ENCODE measurements around the gene MMP24OS. TPM values are rescaled to one million over a fixed set of nuclear protein-coding genes. Genes with fewer than 3 reads are reported as not detected.

The MMP24OS gene
- total RNA-seq, 1 experiment from 2014 or later: 59.6 TPM

DNA sequence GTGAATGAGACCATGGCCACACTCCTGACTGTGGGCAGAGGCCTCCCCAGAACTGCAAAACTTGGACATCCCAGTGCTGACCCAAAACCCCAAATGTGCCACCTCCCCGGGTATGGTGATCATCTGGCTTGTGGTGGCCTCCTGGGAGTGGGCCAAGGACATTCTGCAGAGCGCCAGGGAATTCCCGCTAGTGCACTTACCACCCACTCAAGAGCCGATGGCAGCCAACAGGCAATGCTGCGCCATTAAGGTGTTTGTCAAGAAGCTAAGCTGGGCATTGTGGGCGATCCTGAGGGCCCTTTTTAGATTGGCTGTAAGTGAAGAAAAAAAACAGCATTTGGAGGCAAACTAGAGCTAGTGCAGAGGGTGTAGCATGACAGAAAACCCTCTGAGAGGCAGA, 42.0 kb downstream of the MMP24OS start (continued):
- TF ChIP-seq EGR1 (IDR thresholded peaks at IDR 0.05; ENCODE audit: low read depth): no peak
- TF ChIP-seq, protein P1, sequence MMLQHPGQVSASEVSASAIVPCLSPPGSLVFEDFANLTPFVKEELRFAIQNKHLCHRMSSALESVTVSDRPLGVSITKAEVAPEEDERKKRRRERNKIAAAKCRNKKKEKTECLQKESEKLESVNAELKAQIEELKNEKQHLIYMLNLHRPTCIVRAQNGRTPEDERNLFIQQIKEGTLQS (IDR thresholded peaks at IDR 0.05): no peak

DNA sequence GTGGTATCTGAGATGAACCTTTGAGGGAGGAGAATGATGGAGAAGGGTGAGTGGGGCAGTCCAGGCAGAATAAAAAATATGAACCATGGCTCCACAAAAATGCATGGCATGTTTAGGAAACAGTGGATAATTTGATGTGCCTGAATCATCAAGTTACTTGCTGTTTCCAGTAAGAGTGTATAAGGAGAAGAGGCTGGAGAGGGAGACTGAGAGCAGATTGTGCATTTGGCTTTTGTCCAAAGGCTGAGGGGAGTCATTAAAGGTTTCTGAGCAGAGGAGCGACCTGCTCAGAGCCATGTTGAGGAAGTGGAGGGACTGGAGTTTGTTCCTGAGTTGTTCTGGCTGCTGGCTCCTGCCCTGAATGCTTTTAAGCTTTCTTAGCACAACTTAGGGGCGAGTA, 45.3 kb downstream of the MMP24OS start:
- H3K9me3 ChIP-seq (ENCODE audit: control insufficient read depth in 1 of 2, insufficient read depth in 1 of 2, low read depth in 1 of 2, low read length in 2 of 2): no peaks in the 10 kb centered on the region
- ChIA-PET CTCF (no interaction called here), RAD21 (ENCODE audit: low non-redundant PET in 1 of 2, low total read pairs in 2 of 2, uncharacterized antibody in 2 of 2, unreplicated experiment in 2 of 2) (no interaction called here), POLR2A (no interaction called here)
- H3K27ac ChIP-seq (ENCODE audit: low read depth, low read length): no peak overlapping the region
- H4K20me1 ChIP-seq (ENCODE audit: insufficient read depth): no peaks in the 10 kb centered on the region
- no peak overlapping the region for H2AFZ ChIP-seq (ENCODE audit: low read depth, low read length, poor library complexity, severe bottlenecking)
- no peaks in the 10 kb centered on the region for H3K4me1 ChIP-seq (ENCODE audit: control insufficient read depth in 1 of 2, insufficient read depth in 2 of 2, low read length in 2 of 2)
- BruUV-seq (replicated peaks): no TSS peak
- ATAC-seq (no peak), DNase-seq (ENCODE audit: low read depth, low spot score) (no peak)
- TF ChIP-seq EZH2 (IDR thresholded peaks at IDR 0.05): no peak
- no peak for TF ChIP-seq ZFX (IDR thresholded peaks at IDR 0.05)
- no peak for TF ChIP-seq EZH2phosphoT487 (IDR thresholded peaks at IDR 0.05; ENCODE audit: borderline replicate concordance)
- no peak for TF ChIP-seq JUND (IDR thresholded peaks at IDR 0.05)
- TF ChIP-seq, protein P2, sequence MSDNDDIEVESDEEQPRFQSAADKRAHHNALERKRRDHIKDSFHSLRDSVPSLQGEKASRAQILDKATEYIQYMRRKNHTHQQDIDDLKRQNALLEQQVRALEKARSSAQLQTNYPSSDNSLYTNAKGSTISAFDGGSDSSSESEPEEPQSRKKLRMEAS (IDR thresholded peaks at IDR 0.05): no peak
- no peak for TF ChIP-seq ELF1 (IDR thresholded peaks at IDR 0.05; ENCODE audit: borderline replicate concordance, low read depth)
- no peak for TF ChIP-seq ZNF274 (IDR thresholded peaks at IDR 0.05; ENCODE audit: low read depth, low read length)
- TF ChIP-seq SRF (IDR thresholded peaks at IDR 0.05; ENCODE audit: low read depth): no peak
- TF ChIP-seq SIN3A (IDR thresholded peaks at IDR 0.05; ENCODE audit: low read depth): no peak
- TF ChIP-seq POLR2AphosphoS5 (IDR thresholded peaks at IDR 0.05; ENCODE audit: low read depth, low read length): no peak
- no peak for TF ChIP-seq RAD21 (IDR thresholded peaks at IDR 0.05; ENCODE audit: low read depth)
- no peak for TF ChIP-seq TCF7L2 (IDR thresholded peaks at IDR 0.05; ENCODE audit: borderline replicate concordance, extremely low read depth, insufficient read depth, insufficient read length)
- no peak for TF ChIP-seq CBX3 (IDR thresholded peaks at IDR 0.05; ENCODE audit: low read depth)
- TF ChIP-seq SP1 (IDR thresholded peaks at IDR 0.05; ENCODE audit: low read depth): no peak
- no peaks in the 10 kb centered on the region for H3K27me3 ChIP-seq (ENCODE audit: insufficient read depth, low read length)
- H3K36me3 ChIP-seq (ENCODE audit: control insufficient read depth in 1 of 2, insufficient read depth in 2 of 2, low read length in 2 of 2): no peaks in the 10 kb centered on the region
- intact Hi-C loops (cut with micrococcal nuclease): no loop called here
- no peaks in the 10 kb centered on the region for H3K79me2 ChIP-seq (ENCODE audit: insufficient read depth, low read length)
- H3K4me2 ChIP-seq (ENCODE audit: low read length): no peak overlapping the region
- no peaks in the 10 kb centered on the region for H3K9me2 ChIP-seq (ENCODE audit: insufficient read depth)
- no peak overlapping the region for H3K4me3 ChIP-seq (replicated peaks in 1 of 2; ENCODE audit: low read depth in 1 of 2, low read length in 2 of 2)
- no peak overlapping the region for H3K9ac ChIP-seq (ENCODE audit: low read length)

Measured in HCT116 (cell line).